Measurements from ENCODE around the gene DCTN5. TPM values are rescaled to one million over a fixed set of nuclear protein-coding genes. Genes with fewer than 3 reads are reported as not detected.

The DCTN5 gene
- total RNA-seq, 1 donor from 2014 or later, result 68.4 TPM

DNA sequence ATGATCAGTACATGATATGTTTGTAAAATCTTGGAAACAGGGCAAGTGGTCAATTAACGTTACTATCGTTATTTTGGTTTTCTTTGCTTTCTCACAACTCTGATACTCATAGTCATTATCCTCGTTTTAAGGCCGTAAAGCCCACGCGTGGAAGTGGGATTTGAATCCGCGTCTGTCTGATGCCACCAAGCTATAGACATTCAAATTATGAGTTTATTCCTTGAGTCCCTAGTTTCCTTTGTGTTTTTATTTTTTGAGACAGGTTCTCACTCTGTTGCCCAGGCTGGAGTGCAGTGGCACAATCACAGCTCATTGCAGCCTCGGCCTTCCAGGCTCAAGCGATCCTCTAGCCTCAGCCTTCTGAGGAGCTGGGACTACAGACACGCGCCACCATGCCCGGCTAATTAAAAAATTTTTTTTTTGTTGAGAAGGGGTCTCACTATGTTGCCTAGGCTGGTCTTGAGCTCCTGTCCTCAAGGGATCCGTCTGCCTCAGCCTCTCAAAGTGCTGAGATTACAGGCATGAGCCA, 1.0 kb downstream of the DCTN5 start:
- H3K4me3 ChIP-seq (ENCODE audit: low read depth, low read length), result peak overlapping the region; percentile 99
- DNase-seq (ENCODE audit: low read depth), result no peak
- no peaks in the 10 kb centered on the region for H3K36me3 ChIP-seq (ENCODE audit: control insufficient read depth, insufficient read depth, low read length)
- TF ChIP-seq, protein P1, sequence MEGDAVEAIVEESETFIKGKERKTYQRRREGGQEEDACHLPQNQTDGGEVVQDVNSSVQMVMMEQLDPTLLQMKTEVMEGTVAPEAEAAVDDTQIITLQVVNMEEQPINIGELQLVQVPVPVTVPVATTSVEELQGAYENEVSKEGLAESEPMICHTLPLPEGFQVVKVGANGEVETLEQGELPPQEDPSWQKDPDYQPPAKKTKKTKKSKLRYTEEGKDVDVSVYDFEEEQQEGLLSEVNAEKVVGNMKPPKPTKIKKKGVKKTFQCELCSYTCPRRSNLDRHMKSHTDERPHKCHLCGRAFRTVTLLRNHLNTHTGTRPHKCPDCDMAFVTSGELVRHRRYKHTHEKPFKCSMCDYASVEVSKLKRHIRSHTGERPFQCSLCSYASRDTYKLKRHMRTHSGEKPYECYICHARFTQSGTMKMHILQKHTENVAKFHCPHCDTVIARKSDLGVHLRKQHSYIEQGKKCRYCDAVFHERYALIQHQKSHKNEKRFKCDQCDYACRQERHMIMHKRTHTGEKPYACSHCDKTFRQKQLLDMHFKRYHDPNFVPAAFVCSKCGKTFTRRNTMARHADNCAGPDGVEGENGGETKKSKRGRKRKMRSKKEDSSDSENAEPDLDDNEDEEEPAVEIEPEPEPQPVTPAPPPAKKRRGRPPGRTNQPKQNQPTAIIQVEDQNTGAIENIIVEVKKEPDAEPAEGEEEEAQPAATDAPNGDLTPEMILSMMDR (IDR thresholded peaks at IDR 0.05; ENCODE audit: insufficient read depth, low read length, poor library complexity, severe bottlenecking), result no peak
- no peaks in the 10 kb centered on the region for H3K27me3 ChIP-seq (ENCODE audit: control insufficient read depth, insufficient read depth, low read length)

DNA sequence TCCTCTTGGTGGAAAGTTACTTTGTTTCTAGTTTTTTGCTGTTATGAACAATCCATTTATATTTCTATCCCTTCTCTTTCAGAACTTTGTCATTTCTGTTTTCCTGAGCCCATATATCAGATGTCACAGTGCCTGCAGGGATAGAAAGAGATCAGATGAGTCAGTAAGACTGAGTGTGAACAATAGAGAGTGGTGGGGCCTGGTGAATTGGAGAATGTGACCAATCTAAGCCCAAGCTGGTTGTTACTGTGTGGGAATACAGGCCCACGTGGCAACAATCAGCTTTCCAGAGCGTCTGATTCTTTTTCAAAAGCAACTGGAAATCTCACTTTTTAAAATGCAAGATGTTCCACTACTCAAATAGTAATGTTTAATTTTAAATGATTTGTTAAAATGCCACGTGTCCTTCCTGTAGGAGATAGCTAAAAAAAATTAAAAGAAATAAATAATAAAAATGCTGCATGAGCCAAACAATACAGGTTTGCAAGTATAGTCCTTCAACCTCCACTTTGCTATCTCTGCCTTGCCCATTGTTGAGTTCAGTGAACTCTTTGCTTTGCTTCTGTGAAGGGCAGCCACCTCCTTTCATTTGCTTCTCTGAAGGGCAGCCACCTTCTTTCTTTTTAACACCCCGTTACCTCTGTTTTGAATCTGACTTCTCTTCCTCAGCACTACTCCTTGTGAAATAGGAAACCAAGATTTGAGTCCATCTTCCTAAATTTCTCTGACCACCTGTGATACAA, 9.6 kb downstream of the DCTN5 start:
- Histone ChIP-seq H3K27me3 (ENCODE audit: control insufficient read depth, insufficient read depth, low read length) (no peaks in the 10 kb centered on the region), H3K36me3 (ENCODE audit: control insufficient read depth, insufficient read depth, low read length) (no peaks in the 10 kb centered on the region), H3K4me3 (ENCODE audit: low read depth, low read length) (no peak overlapping the region)
- no peak for DNase-seq (ENCODE audit: low read depth)
- TF ChIP-seq, protein P1 (IDR thresholded peaks at IDR 0.05; ENCODE audit: insufficient read depth, low read length, poor library complexity, severe bottlenecking), result no peak

DNA sequence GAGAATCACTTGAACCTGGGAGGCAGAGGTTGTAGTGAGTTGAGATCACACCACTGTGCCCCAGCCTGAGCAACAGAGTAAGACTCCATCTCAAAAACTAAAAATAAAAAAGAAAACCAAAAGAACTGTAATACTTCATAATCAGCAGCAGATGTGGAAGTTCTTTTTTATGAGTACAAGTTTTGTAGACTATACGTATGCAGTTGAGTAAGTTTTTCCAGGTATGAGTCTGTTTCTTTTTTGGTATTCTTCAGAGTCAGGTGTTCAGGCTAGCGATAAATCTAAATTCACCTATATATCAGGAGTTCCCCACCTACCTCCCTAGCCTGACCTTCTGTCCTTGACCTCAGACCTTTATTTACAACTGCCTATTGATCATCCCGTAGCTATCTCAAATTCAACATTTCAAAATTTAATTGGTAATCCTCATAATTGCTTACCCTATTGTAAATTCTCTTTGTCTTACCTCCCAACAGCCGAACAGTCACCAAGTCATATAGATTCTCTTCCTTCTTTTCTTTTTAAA, 10.7 kb downstream of the DCTN5 start:
- Histone ChIP-seq H3K27me3 (ENCODE audit: control insufficient read depth, insufficient read depth, low read length) (no peaks in the 10 kb centered on the region), H3K36me3 (ENCODE audit: control insufficient read depth, insufficient read depth, low read length) (no peaks in the 10 kb centered on the region), H3K4me3 (ENCODE audit: low read depth, low read length) (no peak overlapping the region)
- TF ChIP-seq, protein P1 (IDR thresholded peaks at IDR 0.05; ENCODE audit: insufficient read depth, low read length, poor library complexity, severe bottlenecking), result no peak
- no peak for DNase-seq (ENCODE audit: low read depth)

DNA sequence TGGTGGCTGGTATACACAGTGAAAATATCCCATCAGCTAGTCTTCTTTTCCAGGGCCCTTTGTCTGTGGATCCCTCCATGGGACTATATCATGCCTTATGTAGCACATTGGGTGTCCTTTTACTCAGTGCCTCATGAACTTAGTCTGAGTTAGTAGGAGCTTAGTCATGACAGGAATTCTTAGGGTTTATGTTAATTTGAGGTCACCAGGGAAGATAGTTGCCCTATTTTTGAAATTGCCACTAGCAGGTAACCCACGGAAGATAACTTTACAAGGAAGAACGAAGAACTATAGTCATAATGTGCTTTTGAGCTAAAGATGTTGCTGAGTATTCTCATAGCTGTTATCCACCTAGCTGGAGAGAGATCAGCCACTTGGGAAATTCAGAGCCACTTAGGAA, 22.7 kb downstream of the DCTN5 start:
- TF ChIP-seq, protein P1 (IDR thresholded peaks at IDR 0.05; ENCODE audit: insufficient read depth, low read length, poor library complexity, severe bottlenecking), result no peak
- Histone ChIP-seq H3K4me3 (ENCODE audit: low read depth, low read length) (no peak overlapping the region), H3K36me3 (ENCODE audit: control insufficient read depth, insufficient read depth, low read length) (peaks cover 3% of the 10 kb centered on the region)

DNA sequence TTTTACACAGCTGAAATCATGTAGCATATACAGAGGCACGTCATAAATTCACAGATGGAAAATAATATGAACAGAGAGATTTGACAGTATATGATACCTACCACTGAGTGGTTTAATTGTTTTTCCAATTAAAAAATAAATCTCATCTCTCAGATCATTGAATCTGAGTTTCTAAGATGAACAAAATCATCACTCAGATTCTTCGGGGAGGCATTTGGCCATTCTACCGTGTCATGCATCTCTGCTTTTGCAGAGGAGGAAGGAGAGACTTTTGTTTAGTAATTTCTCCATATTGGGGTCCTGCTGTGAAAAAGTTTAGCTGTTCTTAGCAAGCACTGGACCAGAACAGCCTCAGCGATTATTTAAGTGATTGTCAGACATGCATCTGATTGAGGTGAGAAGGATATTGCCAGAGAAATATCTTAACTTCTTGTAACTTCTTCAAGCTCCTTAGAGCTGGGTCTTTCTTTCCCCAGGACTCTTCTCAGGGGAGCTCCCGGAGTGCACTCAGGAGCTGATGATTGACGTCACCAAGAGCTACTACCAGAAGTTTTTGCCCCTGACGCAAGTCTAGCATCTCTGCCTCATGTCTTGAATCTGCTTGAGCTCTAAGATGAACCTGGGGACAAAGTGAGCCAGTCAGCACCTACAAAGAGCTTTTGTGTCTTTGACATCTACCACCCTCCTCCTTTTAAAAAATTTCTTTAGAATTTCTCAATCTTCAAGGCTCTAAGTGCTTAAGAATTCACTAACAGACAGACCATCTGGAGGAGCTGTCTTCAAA, 25.5 kb downstream of the DCTN5 start:
- H3K4me3 ChIP-seq (ENCODE audit: low read depth, low read length), result no peak overlapping the region
- DNase-seq (ENCODE audit: low read depth), result no peak
- H3K27me3 ChIP-seq (ENCODE audit: control insufficient read depth, insufficient read depth, low read length), result no peaks in the 10 kb centered on the region
- H3K36me3 ChIP-seq (ENCODE audit: control insufficient read depth, insufficient read depth, low read length), result peaks cover 3% of the 10 kb centered on the region
- TF ChIP-seq, protein P1 (IDR thresholded peaks at IDR 0.05; ENCODE audit: insufficient read depth, low read length, poor library complexity, severe bottlenecking), result no peak

More for the DNA sequence above, 22.7 kb downstream of the DCTN5 start:
- no peaks in the 10 kb centered on the region for H3K27me3 ChIP-seq (ENCODE audit: control insufficient read depth, insufficient read depth, low read length)
- no peak for DNase-seq (ENCODE audit: low read depth)
